Stimulated activated CD4-positive, alpha-beta T cell treated with anti-CD3 and anti-CD28 coated beads, Interleukin-15, amount 100 ng/mL, for 48 hours (primary cell): ENCODE data around the gene SP3.
"Not testable (repeated sequence)": the region's sequence is repeated elsewhere in the genome, so short reads cannot be mapped to it uniquely, and the experiment has no call there.

ENCODE experiments used
- DNase-seq, 2 donors: peaks; one replicate each; pipeline ENCODE4 v3.0.0-alpha.2; 2020; ENCODE audit warnings: low read depth in 2 of 2

Gene SP3

GRCh38 chr2:173891315-173892037, 73.7 kb downstream of the SP3 start:
- DNase-seq = no peak

GRCh38 chr2:173889464-173889863, 75.7 kb downstream of the SP3 start:
- not testable (repeated sequence) for DNase-seq

GRCh38 chr2:173886613-173887012, 78.6 kb downstream of the SP3 start:
- DNase-seq = no peak

GRCh38 chr2:173884025-173884802, 81.0 kb downstream of the SP3 start:
- DNase-seq = no peak

- DNase-seq = no peak
These were observed 83.3 kb downstream of the SP3 start for GRCh38 chr2:173881886-173882285.

- no peak for DNase-seq
These were observed 83.7 kb downstream of the SP3 start for GRCh38 chr2:173881461-173881860.

- no peak for DNase-seq
These were observed 84.6 kb downstream of the SP3 start for GRCh38 chr2:173880561-173880960.

GRCh38 chr2:173876833-173877413, 88.2 kb downstream of the SP3 start:
- DNase-seq = no peak

- no peak for DNase-seq
These were observed 90.3 kb downstream of the SP3 start for GRCh38 chr2:173874894-173875237.

- no peak for DNase-seq
These were observed 90.9 kb downstream of the SP3 start for GRCh38 chr2:173874003-173874893.

GRCh38 chr2:173872714-173873113, 92.5 kb downstream of the SP3 start:
- no peak for DNase-seq

GRCh38 chr2:173869244-173870229, 95.6 kb downstream of the SP3 start:
- no peak for DNase-seq

- DNase-seq = no peak
These were observed 96.8 kb downstream of the SP3 start for GRCh38 chr2:173868406-173868805.

GRCh38 chr2:173866874-173867618, 98.1 kb downstream of the SP3 start:
- DNase-seq = no peak

- no peak for DNase-seq
These were observed 99.0 kb downstream of the SP3 start for GRCh38 chr2:173865971-173866873.

- DNase-seq = no peak
These were observed 102.5 kb downstream of the SP3 start for GRCh38 chr2:173862612-173863217.

GRCh38 chr2:173860566-173860965, 104.6 kb downstream of the SP3 start:
- no peak for DNase-seq

GRCh38 chr2:173860082-173860481, 105.1 kb downstream of the SP3 start:
- DNase-seq = no peak
